HL-60 (cell line): ENCODE data around the gene OPHN1.

Experiments used
- GABPA ChIP-seq: IDR thresholded peaks from 2 replicates; pipeline ENCODE4 v1.6.1; 2012; ENCODE audit warnings: low read depth
- POLR2AphosphoS5 ChIP-seq: IDR thresholded peaks from 2 replicates; pipeline ENCODE4 v1.6.1; 2012; ENCODE audit warnings: low read depth
- REST ChIP-seq: IDR thresholded peaks from 2 replicates; pipeline ENCODE4 v1.6.1; 2012; ENCODE audit warnings: low read depth; ENCODE audit not compliant: insufficient replicate concordance
- SPI1 ChIP-seq: IDR thresholded peaks from 2 replicates; pipeline ENCODE4 v1.6.1; 2012; ENCODE audit warnings: low read depth, mild to moderate bottlenecking, borderline replicate concordance
- TF ChIP-seq, protein P1 (sequence below): IDR thresholded peaks from one replicate; pipeline ENCODE4 v1.5.1; 2011; ENCODE audit warnings: low read length, control low read depth, inconsistent platforms; ENCODE audit not compliant: insufficient read depth

DNA sequence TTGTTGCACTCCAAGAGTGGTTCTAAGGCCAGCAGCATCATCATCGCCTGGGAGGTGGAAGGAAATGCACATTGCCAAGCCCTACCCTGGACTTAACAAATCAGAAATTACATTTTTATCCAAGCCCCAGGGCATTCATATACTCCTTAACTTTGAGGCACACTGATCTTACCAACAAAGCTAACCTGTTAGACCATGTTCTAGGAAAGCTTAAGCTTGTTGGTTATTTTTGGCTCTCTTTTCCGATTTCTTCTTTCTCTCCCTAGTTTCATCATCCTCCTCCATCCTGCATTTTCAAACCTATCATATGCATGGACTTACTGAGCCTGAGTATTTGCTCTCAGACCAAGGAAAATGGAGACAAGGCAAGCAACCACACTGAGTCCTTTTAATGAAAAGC, 133.4 kb downstream of the OPHN1 start:
- TF ChIP-seq, protein P1, sequence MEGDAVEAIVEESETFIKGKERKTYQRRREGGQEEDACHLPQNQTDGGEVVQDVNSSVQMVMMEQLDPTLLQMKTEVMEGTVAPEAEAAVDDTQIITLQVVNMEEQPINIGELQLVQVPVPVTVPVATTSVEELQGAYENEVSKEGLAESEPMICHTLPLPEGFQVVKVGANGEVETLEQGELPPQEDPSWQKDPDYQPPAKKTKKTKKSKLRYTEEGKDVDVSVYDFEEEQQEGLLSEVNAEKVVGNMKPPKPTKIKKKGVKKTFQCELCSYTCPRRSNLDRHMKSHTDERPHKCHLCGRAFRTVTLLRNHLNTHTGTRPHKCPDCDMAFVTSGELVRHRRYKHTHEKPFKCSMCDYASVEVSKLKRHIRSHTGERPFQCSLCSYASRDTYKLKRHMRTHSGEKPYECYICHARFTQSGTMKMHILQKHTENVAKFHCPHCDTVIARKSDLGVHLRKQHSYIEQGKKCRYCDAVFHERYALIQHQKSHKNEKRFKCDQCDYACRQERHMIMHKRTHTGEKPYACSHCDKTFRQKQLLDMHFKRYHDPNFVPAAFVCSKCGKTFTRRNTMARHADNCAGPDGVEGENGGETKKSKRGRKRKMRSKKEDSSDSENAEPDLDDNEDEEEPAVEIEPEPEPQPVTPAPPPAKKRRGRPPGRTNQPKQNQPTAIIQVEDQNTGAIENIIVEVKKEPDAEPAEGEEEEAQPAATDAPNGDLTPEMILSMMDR, result no peak
- TF ChIP-seq POLR2AphosphoS5, result no peak
- TF ChIP-seq REST, result no peak
- no peak for TF ChIP-seq GABPA
- no peak for TF ChIP-seq SPI1
